ENCODE data around the gene RAP2A.

Gene RAP2A

DNA sequence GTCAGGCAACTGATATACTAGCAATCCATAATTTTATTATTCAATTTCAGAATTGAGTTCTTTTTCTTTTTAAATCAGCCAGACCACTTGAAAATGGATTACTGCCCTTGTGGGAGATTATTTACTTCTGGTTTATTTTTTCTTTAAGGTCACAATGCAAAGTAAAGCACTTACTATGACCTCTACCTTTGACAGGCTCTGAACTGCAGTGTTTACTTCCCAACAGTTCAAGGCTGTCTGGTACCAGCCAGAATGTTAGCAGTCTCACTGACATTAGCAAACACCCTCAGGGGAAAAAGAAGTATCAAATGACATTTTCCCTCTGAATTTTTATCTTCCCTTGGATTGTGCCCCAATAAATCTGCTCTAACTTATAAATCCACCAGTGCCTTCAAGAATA, 57.5 kb downstream of the RAP2A start:
- Histone ChIP-seq H2AFZ (ENCODE audit: low read length) (no peak overlapping the region), H3K4me2 (ENCODE audit: low read depth, low read length) (no peak overlapping the region), H3K9me2 (replicated peaks; ENCODE audit: insufficient read depth, low read length) (no peaks in the 10 kb centered on the region), H3K9ac (ENCODE audit: low read length) (no peak overlapping the region), H3F3A (ENCODE audit: insufficient read depth, low read length) (no peaks in the 10 kb centered on the region), H3K4me3 (ENCODE audit: low read length) (no peak overlapping the region), H4K20me1 (ENCODE audit: insufficient read depth, low read length) (no peaks in the 10 kb centered on the region), H3K9me3 (replicated peaks; ENCODE audit: insufficient read depth, low read length) (no peaks in the 10 kb centered on the region), H3K27me3 (replicated peaks; ENCODE audit: insufficient read depth, low read length) (no peaks in the 10 kb centered on the region), H3K79me2 (ENCODE audit: low read length) (no peaks in the 10 kb centered on the region), H3K36me3 (replicated peaks; ENCODE audit: insufficient read depth, low read length) (no peaks in the 10 kb centered on the region), H3K4me1 (ENCODE audit: low read length) (no peaks in the 10 kb centered on the region), H3K27ac (ENCODE audit: low read length) (no peak overlapping the region)
- DNase-seq = no peak
- TF ChIP-seq CTCF (IDR thresholded peaks at IDR 0.05; ENCODE audit: low read length) = no peak
- no peak for TF ChIP-seq EZH2 (optimal IDR thresholded peaks at IDR 0.05; ENCODE audit: low read depth, low read length)
- TF ChIP-seq EZH2phosphoT487 (IDR thresholded peaks at IDR 0.05; ENCODE audit: low read length) = no peak

- Histone ChIP-seq H3K36me3 (replicated peaks; ENCODE audit: insufficient read depth, low read length) (no peaks in the 10 kb centered on the region), H3K4me3 (ENCODE audit: low read length) (no peak overlapping the region), H3K79me2 (ENCODE audit: low read length) (no peaks in the 10 kb centered on the region), H3K4me1 (ENCODE audit: low read length) (no peaks in the 10 kb centered on the region), H3K27me3 (replicated peaks; ENCODE audit: insufficient read depth, low read length) (no peaks in the 10 kb centered on the region), H3K9me3 (replicated peaks; ENCODE audit: insufficient read depth, low read length) (no peaks in the 10 kb centered on the region), H3K4me2 (ENCODE audit: low read depth, low read length) (no peak overlapping the region), H3F3A (ENCODE audit: insufficient read depth, low read length) (no peaks in the 10 kb centered on the region), H4K20me1 (ENCODE audit: insufficient read depth, low read length) (no peaks in the 10 kb centered on the region), H3K9me2 (replicated peaks; ENCODE audit: insufficient read depth, low read length) (no peaks in the 10 kb centered on the region), H2AFZ (ENCODE audit: low read length) (no peak overlapping the region), H3K27ac (ENCODE audit: low read length) (no peak overlapping the region), H3K9ac (ENCODE audit: low read length) (no peak overlapping the region)
- no peak for TF ChIP-seq CTCF (IDR thresholded peaks at IDR 0.05; ENCODE audit: low read length)
- TF ChIP-seq EZH2 (optimal IDR thresholded peaks at IDR 0.05; ENCODE audit: low read depth, low read length) = no peak
- TF ChIP-seq EZH2phosphoT487 (IDR thresholded peaks at IDR 0.05; ENCODE audit: low read length) = no peak
- DNase-seq = no peak
These were observed 58.3 kb downstream of the RAP2A start for GRCh38 chr13:97492257-97492656.

DNA sequence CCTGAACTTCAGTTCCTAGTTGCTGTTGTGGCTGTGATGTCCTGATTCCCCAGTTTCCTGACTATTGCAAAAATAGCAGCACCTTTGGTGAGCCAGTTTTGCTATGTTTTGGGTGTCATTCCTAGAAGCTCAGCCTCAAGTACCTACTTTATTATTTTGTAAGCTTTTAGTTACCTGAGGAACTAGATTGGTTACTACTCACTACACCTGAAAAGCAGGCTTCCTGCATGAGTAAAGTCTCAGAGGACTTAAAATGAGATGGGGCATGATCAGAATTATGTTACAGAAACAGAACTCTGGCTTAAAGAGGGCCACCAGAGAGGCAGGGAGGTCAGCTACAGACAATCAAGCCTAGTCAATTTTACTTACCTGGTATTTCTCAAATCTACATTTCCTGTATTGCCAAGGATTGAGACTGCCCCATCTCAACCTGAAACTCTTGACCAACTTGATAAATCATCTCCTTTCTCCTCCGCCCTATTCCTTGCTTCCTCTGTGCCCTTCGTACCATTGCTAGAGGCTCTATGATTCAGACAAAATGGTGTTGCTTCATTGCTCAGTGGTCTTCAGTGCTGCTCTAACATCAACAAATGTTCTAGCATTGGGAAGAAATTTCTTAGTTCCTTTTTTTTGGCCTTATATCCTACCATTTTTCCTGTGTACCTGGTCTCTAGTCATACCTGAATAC, 58.9 kb downstream of the RAP2A start:
- no peak for DNase-seq
- Histone ChIP-seq H3K4me1 (ENCODE audit: low read length) (no peaks in the 10 kb centered on the region), H3K4me3 (ENCODE audit: low read length) (no peak overlapping the region), H2AFZ (ENCODE audit: low read length) (no peak overlapping the region), H3K4me2 (ENCODE audit: low read depth, low read length) (no peak overlapping the region), H3K27ac (ENCODE audit: low read length) (no peak overlapping the region), H4K20me1 (ENCODE audit: insufficient read depth, low read length) (no peaks in the 10 kb centered on the region), H3K9me3 (replicated peaks; ENCODE audit: insufficient read depth, low read length) (no peaks in the 10 kb centered on the region), H3K36me3 (replicated peaks; ENCODE audit: insufficient read depth, low read length) (no peaks in the 10 kb centered on the region), H3K9ac (ENCODE audit: low read length) (no peak overlapping the region), H3K27me3 (replicated peaks; ENCODE audit: insufficient read depth, low read length) (no peaks in the 10 kb centered on the region), H3K79me2 (ENCODE audit: low read length) (no peaks in the 10 kb centered on the region), H3K9me2 (replicated peaks; ENCODE audit: insufficient read depth, low read length) (no peaks in the 10 kb centered on the region), H3F3A (ENCODE audit: insufficient read depth, low read length) (no peaks in the 10 kb centered on the region)
- TF ChIP-seq EZH2 (optimal IDR thresholded peaks at IDR 0.05; ENCODE audit: low read depth, low read length) = no peak
- no peak for TF ChIP-seq EZH2phosphoT487 (IDR thresholded peaks at IDR 0.05; ENCODE audit: low read length)
- TF ChIP-seq CTCF (IDR thresholded peaks at IDR 0.05; ENCODE audit: low read length) = no peak
